CD4-positive, alpha-beta T cell (primary cell): ENCODE measurements around the gene RAB40C. TPM values are rescaled to one million over a fixed set of nuclear protein-coding genes. Genes with fewer than 3 reads are reported as not detected.

ENCODE experiments used
- ATAC-seq: fragments of 200-7000 bp; cut with Tn5 transposase; one replicate; pipeline ENCODE4 v1.10.0; 2022; ENCODE audit warnings: mild to moderate bottlenecking; ENCODE audit not compliant: poor library complexity
- CTCF ChIA-PET: fragments of 350-600 bp; sonication (Branson Sonifier 250); formaldehyde crosslinking; loops from one replicate; lab custom pipeline; 2021; ENCODE audit warnings: antibody characterized with exemption, inconsistent platforms; lab: Charles Lee
- POLR2A ChIA-PET: fragments of 350-600 bp; sonication (Branson Sonifier 250); formaldehyde crosslinking; loops from one replicate; lab custom pipeline; 2021; ENCODE audit warnings: antibody characterized with exemption, inconsistent platforms; lab: Charles Lee
- DNase-seq, 14 experiments: peaks; one replicate each; pipeline ENCODE4 v3.0.0-alpha.2; 2013 to 2020; ENCODE audit warnings: mixed read lengths in 2 of 14
- H3K27ac ChIP-seq, 2 donors: one replicate each; pipeline versions ENCODE4 v1.5.1 to v1.7.0; 2013; ENCODE audit warnings: low read length in 2 of 2, low read depth in 1 of 2, mild to moderate bottlenecking in 1 of 2
- H3K27me3 ChIP-seq, 2 experiments: 1 replicate in 1 of 2; 2 replicates in 1 of 2; pipeline versions ENCODE4 v1.6.1 to v1.7.0; 2013; ENCODE audit warnings: low read length in 2 of 2, control low read depth in 1 of 2, mild to moderate bottlenecking in 1 of 2, moderate library complexity in 1 of 2; ENCODE audit not compliant: insufficient read depth in 2 of 2, control insufficient read depth in 1 of 2
- H3K36me3 ChIP-seq: one replicate; pipeline ENCODE4 v1.6.1; 2013; ENCODE audit warnings: low read length, control low read depth; ENCODE audit not compliant: insufficient read depth
- H3K4me1 ChIP-seq: one replicate; pipeline ENCODE4 v1.6.1; 2013; ENCODE audit warnings: low read length, control low read depth; ENCODE audit not compliant: insufficient read depth
- H3K4me3 ChIP-seq: one replicate; pipeline ENCODE4 v1.5.1; 2013; ENCODE audit warnings: mild to moderate bottlenecking, low read length, moderate library complexity
- H3K9me3 ChIP-seq, 2 experiments: 1 replicate in 1 of 2; 2 replicates in 1 of 2; pipeline versions ENCODE4 v1.6.1 to v1.7.0; 2013; ENCODE audit warnings: low read length in 2 of 2, mild to moderate bottlenecking in 2 of 2, control low read depth in 1 of 2, moderate library complexity in 1 of 2; ENCODE audit not compliant: control insufficient read depth in 1 of 2, insufficient read depth in 1 of 2
- H3K27ac Mint-ChIP-seq: one replicate; pipeline ENCODE4 v1.8.0; 2020; ENCODE audit warnings: mixed read lengths
- H3K27me3 Mint-ChIP-seq: one replicate; pipeline ENCODE4 v1.8.0; 2021; ENCODE audit warnings: mixed read lengths
- H3K36me3 Mint-ChIP-seq: one replicate; pipeline ENCODE4 v1.8.0; 2021; ENCODE audit warnings: low read depth, mixed read lengths
- H3K4me1 Mint-ChIP-seq: one replicate; pipeline ENCODE4 v1.8.0; 2021; ENCODE audit warnings: low read depth, mixed read lengths
- H3K4me3 Mint-ChIP-seq: one replicate; pipeline ENCODE4 v1.8.0; 2020; ENCODE audit warnings: mild to moderate bottlenecking, mixed read lengths
- H3K9me3 Mint-ChIP-seq: one replicate; pipeline ENCODE4 v1.8.0; 2020; ENCODE audit warnings: mixed read lengths
- intact Hi-C, 2 experiments: fragments of 100-400 bp; cut with DNase I in 1 of 2; cut with micrococcal nuclease in 1 of 2; formaldehyde crosslinking; loops; one replicate each; pipeline versions ENCODE4 v1.15.1 to v1.9.0; 2023 to 2025; cut with DNase I, micrococcal nuclease
- total RNA-seq, 174 experiments: library from RNA in 2 of 174; stranded (reverse) in 2 of 174; gene quantifications; one replicate each; pipeline ENCODE4 v1.2.3 and lab custom pipeline; 2021 to 2026
- TF ChIP-seq, protein P1 (sequence below): fragments of 200-600 bp; IDR thresholded peaks from one replicate; pipeline ENCODE4 v1.8.0; 2022; ENCODE audit warnings: antibody characterized with exemption, mild to moderate bottlenecking

Gene RAB40C
- total RNA-seq, 2 experiments from 2014 or later: 8.9 to 9.5 TPM

DNA sequence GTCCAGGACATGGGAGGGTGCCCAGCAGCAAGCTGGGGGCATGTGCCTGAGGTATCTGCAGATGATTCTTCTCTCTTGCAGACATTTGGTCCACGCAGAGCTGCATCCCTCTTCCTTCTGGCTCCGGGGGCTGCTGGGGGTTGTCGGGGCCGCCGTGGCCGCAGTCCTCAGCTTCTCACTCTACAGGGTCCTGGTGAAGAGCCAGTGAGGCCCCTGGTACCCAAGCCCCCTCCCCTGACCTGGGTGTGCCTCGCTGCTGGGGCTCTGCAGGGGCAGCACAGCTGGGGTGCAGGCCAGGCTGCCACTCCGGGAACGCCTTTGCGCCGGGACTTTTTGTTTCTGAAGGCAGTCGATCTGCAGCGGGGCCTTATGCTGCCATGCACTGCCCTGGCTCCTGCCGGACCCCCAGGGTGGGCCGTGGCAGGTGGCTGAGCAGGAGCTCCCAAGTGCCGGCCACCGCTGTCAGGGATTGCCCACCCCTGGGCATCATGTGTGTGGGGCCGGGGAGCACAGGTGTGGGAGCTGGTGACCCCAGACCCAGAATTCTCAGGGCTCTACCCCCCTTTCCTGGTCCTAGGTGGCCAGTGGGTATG lies 83.6 kb downstream of the RAB40C start:
- ATAC-seq (no peak), DNase-seq (no peak)
- Histone ChIP-seq H3K4me1 (peaks cover 37% of the 10 kb centered on the region), H3K27ac (no peak overlapping the region), H3K9me3 (no peaks in the 10 kb centered on the region), H3K4me3 (no peak overlapping the region), H3K36me3 (peaks cover 35% of the 10 kb centered on the region), H3K27me3 (peaks cover 8 to 12% of the 10 kb centered on the region in 2 experiments)
- H3K4me1 Mint-ChIP-seq: peaks cover 11% of the 10 kb centered on the region
- intact Hi-C loops: no loop called here
- no peak overlapping the region for H3K4me3 Mint-ChIP-seq
- TF ChIP-seq, protein P1, sequence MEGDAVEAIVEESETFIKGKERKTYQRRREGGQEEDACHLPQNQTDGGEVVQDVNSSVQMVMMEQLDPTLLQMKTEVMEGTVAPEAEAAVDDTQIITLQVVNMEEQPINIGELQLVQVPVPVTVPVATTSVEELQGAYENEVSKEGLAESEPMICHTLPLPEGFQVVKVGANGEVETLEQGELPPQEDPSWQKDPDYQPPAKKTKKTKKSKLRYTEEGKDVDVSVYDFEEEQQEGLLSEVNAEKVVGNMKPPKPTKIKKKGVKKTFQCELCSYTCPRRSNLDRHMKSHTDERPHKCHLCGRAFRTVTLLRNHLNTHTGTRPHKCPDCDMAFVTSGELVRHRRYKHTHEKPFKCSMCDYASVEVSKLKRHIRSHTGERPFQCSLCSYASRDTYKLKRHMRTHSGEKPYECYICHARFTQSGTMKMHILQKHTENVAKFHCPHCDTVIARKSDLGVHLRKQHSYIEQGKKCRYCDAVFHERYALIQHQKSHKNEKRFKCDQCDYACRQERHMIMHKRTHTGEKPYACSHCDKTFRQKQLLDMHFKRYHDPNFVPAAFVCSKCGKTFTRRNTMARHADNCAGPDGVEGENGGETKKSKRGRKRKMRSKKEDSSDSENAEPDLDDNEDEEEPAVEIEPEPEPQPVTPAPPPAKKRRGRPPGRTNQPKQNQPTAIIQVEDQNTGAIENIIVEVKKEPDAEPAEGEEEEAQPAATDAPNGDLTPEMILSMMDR: no peak
- H3K27me3 Mint-ChIP-seq: no peaks in the 10 kb centered on the region
- H3K36me3 Mint-ChIP-seq: peaks cover 15% of the 10 kb centered on the region
- POLR2A ChIA-PET: no interaction called here
- no peaks in the 10 kb centered on the region for H3K9me3 Mint-ChIP-seq
- CTCF ChIA-PET: no interaction called here
- H3K27ac Mint-ChIP-seq: no peak overlapping the region

DNA sequence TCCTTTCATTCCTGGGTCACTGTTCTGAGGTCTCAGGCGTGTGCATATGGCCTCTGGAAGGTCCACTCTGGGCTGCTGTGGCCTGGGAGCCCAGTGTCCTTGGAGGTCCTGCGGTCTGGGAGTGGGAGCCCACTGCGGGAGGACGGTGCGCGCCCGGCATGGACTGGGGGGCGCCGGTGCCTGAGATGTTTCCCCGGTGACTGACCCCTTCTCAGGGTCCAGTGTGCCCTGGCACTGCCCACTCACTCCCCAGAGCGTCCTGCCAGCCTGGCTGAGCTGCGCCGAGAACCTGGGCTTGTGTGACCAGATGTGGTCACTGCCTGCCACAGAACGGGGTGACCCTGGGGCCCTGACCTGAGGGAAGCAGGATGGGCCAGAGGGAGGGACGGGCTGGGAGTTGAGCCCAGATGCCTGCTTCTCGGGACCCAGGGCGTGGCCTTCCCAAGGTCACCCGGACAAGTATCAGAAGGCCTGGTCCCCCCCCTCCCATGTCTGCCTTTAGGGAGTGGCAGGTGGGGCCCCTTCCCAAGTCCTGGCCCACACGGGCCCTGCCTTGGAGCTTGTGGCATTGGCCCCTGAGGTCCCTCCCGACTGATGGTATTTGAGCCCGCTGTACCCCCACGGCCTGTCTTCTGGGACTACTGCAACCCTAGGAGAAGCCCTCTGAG lies 84.5 kb downstream of the RAB40C start:
- no peak for ATAC-seq
- CTCF ChIA-PET: no interaction called here
- Mint-ChIP-seq H3K4me1 (peaks cover 18% of the 10 kb centered on the region), H3K27me3 (no peaks in the 10 kb centered on the region), H3K4me3 (peak overlapping the region; percentile 65), H3K9me3 (no peaks in the 10 kb centered on the region), H3K27ac (no peak overlapping the region), H3K36me3 (peaks cover 15% of the 10 kb centered on the region)
- Histone ChIP-seq H3K4me3 (no peak overlapping the region), H3K27me3 (peaks cover 8 to 12% of the 10 kb centered on the region in 2 experiments), H3K9me3 (no peaks in the 10 kb centered on the region), H3K36me3 (peaks cover 34% of the 10 kb centered on the region), H3K27ac (no peak overlapping the region), H3K4me1 (peaks cover 34% of the 10 kb centered on the region)
- DNase-seq: no peak
- POLR2A ChIA-PET: no interaction called here
- intact Hi-C loops: no loop called here
- TF ChIP-seq, protein P1: no peak

DNA sequence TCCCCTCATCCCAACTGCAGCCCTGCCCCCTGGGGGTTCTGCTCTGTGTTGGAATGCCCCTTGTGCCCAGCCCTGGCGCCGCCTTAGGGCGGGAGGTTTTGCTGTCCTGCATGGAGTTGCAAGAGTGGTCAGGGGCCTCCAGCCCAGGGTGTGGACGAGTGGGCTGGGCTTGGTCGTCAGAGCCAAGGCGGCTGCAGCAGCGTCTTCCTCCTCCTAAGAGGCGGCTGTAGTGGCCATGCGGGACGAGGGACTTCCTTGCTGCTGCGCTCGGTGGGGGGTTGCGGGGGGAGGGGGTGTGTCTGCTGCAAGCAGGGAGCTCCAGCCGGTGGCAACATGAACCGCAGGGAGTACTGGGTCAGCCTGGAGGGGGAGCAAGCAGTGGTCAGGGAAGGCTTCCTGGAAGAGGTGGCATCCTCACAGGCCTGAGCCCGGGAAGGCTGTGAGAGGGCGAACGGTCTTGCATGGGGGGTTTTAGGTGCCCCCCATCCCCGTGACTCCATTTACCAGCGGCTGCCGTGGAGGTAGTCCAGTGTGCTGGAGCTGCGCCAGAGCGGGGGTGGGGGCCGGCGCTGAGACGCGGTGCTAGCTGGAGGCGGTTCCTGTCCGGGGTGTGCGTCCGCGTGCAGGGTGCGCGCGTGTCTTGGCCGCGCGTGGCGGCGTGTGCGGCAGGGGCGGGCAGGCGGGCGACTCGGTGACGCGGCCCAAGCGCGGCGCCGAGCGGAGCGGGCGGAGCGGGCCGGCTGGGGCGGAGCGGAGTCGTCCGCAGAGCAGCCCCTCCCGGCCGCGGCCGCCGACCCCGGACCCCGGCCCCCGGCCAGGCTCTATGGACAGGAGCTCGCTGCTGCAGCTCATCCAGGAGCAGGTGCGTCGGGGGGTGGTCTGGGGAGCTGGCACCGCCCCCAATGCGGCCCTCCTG lies 85.4 kb downstream of the RAB40C start, which contains the start of gene RHBDL1:
Gene RHBDL1 (plus strand): TSS at position 704 of the 916 bp plus-strand sequence. CDS start 120 bp downstream, at position 824.
- DNase-seq: peak in 1 of 14 experiments; percentile 58

More for the DNA sequence above, 85.4 kb downstream of the RAB40C start, which contains the start of gene RHBDL1:
- H3K27ac ChIP-seq: no peak within 1 kb of the TSS
- Mint-ChIP-seq H3K4me3 (peak within 1 kb of the TSS; percentile 65), H3K36me3 (peaks cover 9% of the 10 kb centered on the region), H3K27me3 (no peaks in the 10 kb centered on the region), H3K4me1 (peaks cover 21% of the 10 kb centered on the region), H3K9me3 (no peaks in the 10 kb centered on the region), H3K27ac (no peak within 1 kb of the TSS)
- TF ChIP-seq, protein P1: no peak
- intact Hi-C loops: no loop called here
- ChIA-PET CTCF (interaction anchor here (0.5 to 0.8 kb wide), 2 partner anchors 27 to 83 kb away, joined by 3 to 4 read pairs; no protein-coding TSS in a partner anchor), POLR2A (interaction anchor here (0.8 to 1.8 kb wide), 5 partner anchors 8 to 27 kb away, joined by 3 to 8 read pairs (median 5); partner anchors contain the start of genes JMJD8, RHOT2 and WDR24)
- ATAC-seq: no peak
- no peaks in the 10 kb centered on the region for H3K9me3 ChIP-seq
- peak within 1 kb of the TSS; percentile 22 for H3K4me3 ChIP-seq
- peaks cover 8 to 12% of the 10 kb centered on the region in 2 experiments for H3K27me3 ChIP-seq
- H3K36me3 ChIP-seq: peaks cover 29% of the 10 kb centered on the region
- H3K4me1 ChIP-seq: peaks cover 36% of the 10 kb centered on the region
